Measurements from ENCODE around the gene FCSK.

DNA sequence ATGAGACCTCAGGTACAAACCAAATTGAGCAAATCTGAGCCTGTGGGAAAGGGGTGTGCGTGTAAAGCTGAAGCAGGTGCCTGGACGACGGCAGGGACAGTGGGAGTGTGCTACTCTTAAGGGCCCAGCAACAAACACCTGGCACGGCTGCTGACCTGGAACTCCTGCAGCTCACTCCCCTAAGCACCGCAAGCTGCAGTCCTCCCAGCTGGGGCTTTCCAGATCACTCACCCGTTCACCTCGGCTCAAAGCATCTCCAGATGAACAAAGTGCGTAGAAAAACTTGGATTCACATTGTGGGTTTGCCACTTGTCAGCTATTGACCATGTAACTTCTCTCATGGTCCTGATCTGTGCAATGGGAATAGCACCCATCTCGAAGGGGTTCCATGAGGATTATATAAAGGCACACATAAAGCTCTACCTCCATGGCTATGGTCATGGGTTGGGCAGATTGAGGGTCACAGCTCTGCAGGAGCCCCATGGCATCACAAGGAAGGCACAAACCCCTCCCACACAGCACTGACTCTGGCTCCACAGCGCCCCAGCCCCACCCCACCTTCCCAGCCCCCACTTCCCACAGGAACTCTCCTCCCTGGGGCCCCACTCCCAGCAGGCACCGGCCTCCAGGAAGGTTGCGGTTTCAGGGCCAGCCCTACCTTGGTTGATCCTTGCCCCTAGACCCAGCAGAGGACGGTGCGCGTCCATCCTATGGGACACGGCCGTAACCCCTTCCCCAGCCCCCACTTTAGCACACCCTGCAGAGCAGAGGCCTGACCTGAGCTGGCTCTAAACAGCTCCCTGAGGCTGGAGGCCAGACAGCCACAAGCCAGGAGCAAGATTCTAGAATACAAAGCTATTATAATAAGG, 37.4 kb upstream of the FCSK start:
- TF ChIP-seq, protein P1, sequence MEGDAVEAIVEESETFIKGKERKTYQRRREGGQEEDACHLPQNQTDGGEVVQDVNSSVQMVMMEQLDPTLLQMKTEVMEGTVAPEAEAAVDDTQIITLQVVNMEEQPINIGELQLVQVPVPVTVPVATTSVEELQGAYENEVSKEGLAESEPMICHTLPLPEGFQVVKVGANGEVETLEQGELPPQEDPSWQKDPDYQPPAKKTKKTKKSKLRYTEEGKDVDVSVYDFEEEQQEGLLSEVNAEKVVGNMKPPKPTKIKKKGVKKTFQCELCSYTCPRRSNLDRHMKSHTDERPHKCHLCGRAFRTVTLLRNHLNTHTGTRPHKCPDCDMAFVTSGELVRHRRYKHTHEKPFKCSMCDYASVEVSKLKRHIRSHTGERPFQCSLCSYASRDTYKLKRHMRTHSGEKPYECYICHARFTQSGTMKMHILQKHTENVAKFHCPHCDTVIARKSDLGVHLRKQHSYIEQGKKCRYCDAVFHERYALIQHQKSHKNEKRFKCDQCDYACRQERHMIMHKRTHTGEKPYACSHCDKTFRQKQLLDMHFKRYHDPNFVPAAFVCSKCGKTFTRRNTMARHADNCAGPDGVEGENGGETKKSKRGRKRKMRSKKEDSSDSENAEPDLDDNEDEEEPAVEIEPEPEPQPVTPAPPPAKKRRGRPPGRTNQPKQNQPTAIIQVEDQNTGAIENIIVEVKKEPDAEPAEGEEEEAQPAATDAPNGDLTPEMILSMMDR (IDR thresholded peaks at IDR 0.05; ENCODE audit: control extremely low read depth in 1 of 3, insufficient read depth in 1 of 3, low read depth in 1 of 3, low read length in 3 of 3), result no peak
- TF ChIP-seq TAF7 (optimal IDR thresholded peaks at IDR 0.05; ENCODE audit: borderline replicate concordance, low read depth, low read length) (no peak), NRF1 (IDR thresholded peaks at IDR 0.05; ENCODE audit: low read depth, low read length) (no peak)
